ENCODE data around the gene SBK1.

DNA sequence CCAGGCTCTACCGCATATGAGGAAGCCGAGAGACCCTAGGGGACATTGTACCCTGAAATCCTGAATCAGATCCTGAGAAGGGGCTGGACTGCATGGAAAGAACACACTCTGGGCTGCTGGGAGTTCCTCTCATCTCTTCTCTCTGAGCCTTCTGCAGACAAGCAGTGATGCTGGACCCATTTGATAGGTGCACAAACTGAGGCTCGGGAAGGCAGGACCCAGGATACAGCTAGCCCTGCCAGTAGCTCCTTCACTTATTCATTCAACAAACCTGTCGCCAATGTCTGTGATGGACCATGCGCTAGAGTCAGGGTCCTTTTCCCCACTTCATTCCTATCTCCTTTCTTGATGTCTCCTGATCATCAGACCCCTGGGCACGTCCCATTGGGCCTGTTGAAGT, 1.9 kb downstream of the SBK1 start:
- TF ChIP-seq, protein P1, sequence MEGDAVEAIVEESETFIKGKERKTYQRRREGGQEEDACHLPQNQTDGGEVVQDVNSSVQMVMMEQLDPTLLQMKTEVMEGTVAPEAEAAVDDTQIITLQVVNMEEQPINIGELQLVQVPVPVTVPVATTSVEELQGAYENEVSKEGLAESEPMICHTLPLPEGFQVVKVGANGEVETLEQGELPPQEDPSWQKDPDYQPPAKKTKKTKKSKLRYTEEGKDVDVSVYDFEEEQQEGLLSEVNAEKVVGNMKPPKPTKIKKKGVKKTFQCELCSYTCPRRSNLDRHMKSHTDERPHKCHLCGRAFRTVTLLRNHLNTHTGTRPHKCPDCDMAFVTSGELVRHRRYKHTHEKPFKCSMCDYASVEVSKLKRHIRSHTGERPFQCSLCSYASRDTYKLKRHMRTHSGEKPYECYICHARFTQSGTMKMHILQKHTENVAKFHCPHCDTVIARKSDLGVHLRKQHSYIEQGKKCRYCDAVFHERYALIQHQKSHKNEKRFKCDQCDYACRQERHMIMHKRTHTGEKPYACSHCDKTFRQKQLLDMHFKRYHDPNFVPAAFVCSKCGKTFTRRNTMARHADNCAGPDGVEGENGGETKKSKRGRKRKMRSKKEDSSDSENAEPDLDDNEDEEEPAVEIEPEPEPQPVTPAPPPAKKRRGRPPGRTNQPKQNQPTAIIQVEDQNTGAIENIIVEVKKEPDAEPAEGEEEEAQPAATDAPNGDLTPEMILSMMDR (IDR thresholded peaks at IDR 0.05): no peak
- TF ChIP-seq POLR2A (IDR thresholded peaks at IDR 0.05): no peak
